Prostate gland (tissue), 2 donors: ENCODE data around the gene EXTL1.

Experiments used
- POLR2A ChIP-seq: fragments of 450-650 bp; IDR thresholded peaks from one replicate; pipeline ENCODE4 v1.6.1; 2016; ENCODE audit warnings: antibody characterized with exemption, mild to moderate bottlenecking
- POLR2AphosphoS5 ChIP-seq: sonication (generic); formaldehyde crosslinking; IDR thresholded peaks from one replicate; pipeline ENCODE4 v1.6.1; 2017; ENCODE audit warnings: antibody characterized with exemption
- TF ChIP-seq, protein P1 (sequence below), 4 experiments: fragments of 200-600 bp in 2 of 4; fragments of 450-650 bp in 2 of 4; sonication (generic) in 2 of 4; IDR thresholded peaks; 1 replicate in 3 of 4; 2 replicates in 1 of 4; pipeline ENCODE4 v1.5.1; 2016 to 2019; ENCODE audit warnings: antibody characterized with exemption in 4 of 4, mild to moderate bottlenecking in 2 of 4, moderate library complexity in 2 of 4

GRCh38 chr1:26047278-26047874, 25.8 kb downstream of the EXTL1 start:
- no peak for TF ChIP-seq POLR2A
- TF ChIP-seq, protein P1, sequence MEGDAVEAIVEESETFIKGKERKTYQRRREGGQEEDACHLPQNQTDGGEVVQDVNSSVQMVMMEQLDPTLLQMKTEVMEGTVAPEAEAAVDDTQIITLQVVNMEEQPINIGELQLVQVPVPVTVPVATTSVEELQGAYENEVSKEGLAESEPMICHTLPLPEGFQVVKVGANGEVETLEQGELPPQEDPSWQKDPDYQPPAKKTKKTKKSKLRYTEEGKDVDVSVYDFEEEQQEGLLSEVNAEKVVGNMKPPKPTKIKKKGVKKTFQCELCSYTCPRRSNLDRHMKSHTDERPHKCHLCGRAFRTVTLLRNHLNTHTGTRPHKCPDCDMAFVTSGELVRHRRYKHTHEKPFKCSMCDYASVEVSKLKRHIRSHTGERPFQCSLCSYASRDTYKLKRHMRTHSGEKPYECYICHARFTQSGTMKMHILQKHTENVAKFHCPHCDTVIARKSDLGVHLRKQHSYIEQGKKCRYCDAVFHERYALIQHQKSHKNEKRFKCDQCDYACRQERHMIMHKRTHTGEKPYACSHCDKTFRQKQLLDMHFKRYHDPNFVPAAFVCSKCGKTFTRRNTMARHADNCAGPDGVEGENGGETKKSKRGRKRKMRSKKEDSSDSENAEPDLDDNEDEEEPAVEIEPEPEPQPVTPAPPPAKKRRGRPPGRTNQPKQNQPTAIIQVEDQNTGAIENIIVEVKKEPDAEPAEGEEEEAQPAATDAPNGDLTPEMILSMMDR (IDR thresholded peaks at IDR 0.05): no peak
- TF ChIP-seq POLR2AphosphoS5: no peak
